Loucy (cell line): Measurements from ENCODE around the gene NRXN3.

Source experiments
- CTCF ChIP-seq: fragments of 200-600 bp; sonication (generic); conservative IDR thresholded peaks from 2 replicates; pipeline ENCODE4 v1.5.1; 2014; ENCODE audit warnings: mild to moderate bottlenecking, antibody characterized with exemption, low read length
- EZH2phosphoT487 ChIP-seq: fragments of 200-600 bp; IDR thresholded peaks from 2 replicates; pipeline ENCODE4 v1.6.1; 2018; ENCODE audit warnings: antibody characterized with exemption, mild to moderate bottlenecking, moderate library complexity, borderline replicate concordance

- TF ChIP-seq CTCF (no peak), EZH2phosphoT487 (no peak)
These were observed 1417.7 kb downstream of the NRXN3 start for GRCh38 chr14:79587875-79588274.
